GM12878 (cell line): ENCODE data around the gene PTPRD.

Experiments used
- GABPA ChIP-seq: IDR thresholded peaks from 2 replicates; pipeline ENCODE4 v1.6.1; 2014; ENCODE audit warnings: antibody characterized with exemption, low read depth, mild to moderate bottlenecking, inconsistent platforms
- MTA3 ChIP-seq: IDR thresholded peaks from 2 replicates; pipeline ENCODE4 v1.6.1; 2012; ENCODE audit warnings: low read length, inconsistent platforms, borderline replicate concordance
- SMC3 ChIP-seq: IDR thresholded peaks from 2 replicates; pipeline ENCODE4 v1.6.1; 2011; ENCODE audit warnings: low read length, improper control_type of control experiment, borderline replicate concordance
- TF ChIP-seq, protein P1 (sequence below), 3 experiments: IDR thresholded peaks in 2 of 3; conservative IDR thresholded peaks in 1 of 3; 2 replicates each; pipeline ENCODE4 v1.5.1; 2011; ENCODE audit warnings: low read depth in 3 of 3, low read length in 3 of 3, mild to moderate bottlenecking in 3 of 3, control low read depth in 2 of 3, moderate library complexity in 2 of 3, inconsistent platforms in 1 of 3, mixed read lengths in 1 of 3; ENCODE audit not compliant: control insufficient read depth in 2 of 3, insufficient read depth in 1 of 3; ENCODE audit errors: extremely low read depth in 1 of 3

DNA sequence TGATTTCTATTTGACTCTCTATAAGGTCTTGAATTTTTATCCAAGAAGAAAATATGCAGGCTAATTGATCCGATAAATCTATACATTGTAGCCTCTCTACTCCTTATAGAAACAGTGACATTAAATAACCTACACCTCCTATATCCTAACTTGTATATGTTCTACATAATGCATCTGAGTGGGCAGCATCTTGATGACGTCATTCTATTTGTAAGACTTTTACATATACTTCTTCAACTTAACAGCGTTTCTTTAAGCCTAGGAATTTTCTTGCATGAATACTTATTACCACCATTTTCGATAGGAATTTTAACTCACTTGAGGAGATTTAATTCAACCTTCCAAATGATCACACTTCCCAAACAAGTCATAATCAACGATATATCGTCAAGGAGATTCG is 869.0 kb downstream of the PTPRD start:
- TF ChIP-seq GABPA, result no peak
- TF ChIP-seq, protein P1, sequence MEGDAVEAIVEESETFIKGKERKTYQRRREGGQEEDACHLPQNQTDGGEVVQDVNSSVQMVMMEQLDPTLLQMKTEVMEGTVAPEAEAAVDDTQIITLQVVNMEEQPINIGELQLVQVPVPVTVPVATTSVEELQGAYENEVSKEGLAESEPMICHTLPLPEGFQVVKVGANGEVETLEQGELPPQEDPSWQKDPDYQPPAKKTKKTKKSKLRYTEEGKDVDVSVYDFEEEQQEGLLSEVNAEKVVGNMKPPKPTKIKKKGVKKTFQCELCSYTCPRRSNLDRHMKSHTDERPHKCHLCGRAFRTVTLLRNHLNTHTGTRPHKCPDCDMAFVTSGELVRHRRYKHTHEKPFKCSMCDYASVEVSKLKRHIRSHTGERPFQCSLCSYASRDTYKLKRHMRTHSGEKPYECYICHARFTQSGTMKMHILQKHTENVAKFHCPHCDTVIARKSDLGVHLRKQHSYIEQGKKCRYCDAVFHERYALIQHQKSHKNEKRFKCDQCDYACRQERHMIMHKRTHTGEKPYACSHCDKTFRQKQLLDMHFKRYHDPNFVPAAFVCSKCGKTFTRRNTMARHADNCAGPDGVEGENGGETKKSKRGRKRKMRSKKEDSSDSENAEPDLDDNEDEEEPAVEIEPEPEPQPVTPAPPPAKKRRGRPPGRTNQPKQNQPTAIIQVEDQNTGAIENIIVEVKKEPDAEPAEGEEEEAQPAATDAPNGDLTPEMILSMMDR (IDR thresholded peaks at IDR 0.05 in 2 of 3, conservative IDR thresholded peaks at IDR 0.05 in 1 of 3; ENCODE audit: control insufficient read depth in 2 of 3, extremely low read depth in 1 of 3, insufficient read depth in 1 of 3, low read depth in 3 of 3, low read length in 3 of 3), result no peak
- no peak for TF ChIP-seq SMC3
- no peak for TF ChIP-seq MTA3
